Spleen (tissue), 11 donors: Measurements from ENCODE around the gene MKNK1. TPM values are rescaled to one million over a fixed set of nuclear protein-coding genes. Genes with fewer than 3 reads are reported as not detected.
A peak's percentile ranks its signal among the peaks of the same experiment; 100 is the strongest.

Experiments
- DNase-seq: peaks from one replicate; pipeline ENCODE4 v3.0.0-alpha.2; 2020
- H3K27ac ChIP-seq, 8 donors: fragments of 200-600 bp; sonication (generic) in 7 of 8; 1 replicate in 4 of 8; 2 replicates in 4 of 8; pipeline versions ENCODE4 v1.5.0 to v1.8.0; 2016 to 2021; ENCODE audit warnings: inconsistent platforms in 4 of 8, mild to moderate bottlenecking in 4 of 8, moderate library complexity in 1 of 8
- H3K27me3 ChIP-seq, 7 donors: fragments of 200-600 bp; sonication (generic) in 6 of 7; replicated peaks in 1 of 7; 1 replicate in 4 of 7; 2 replicates in 3 of 7; pipeline versions ENCODE4 v1.5.0 to v1.8.0; 2016 to 2021; ENCODE audit warnings: inconsistent platforms in 3 of 7, mild to moderate bottlenecking in 1 of 7
- H3K36me3 ChIP-seq, 6 donors: fragments of 200-600 bp; sonication (generic) in 5 of 6; 1 replicate in 4 of 6; 2 replicates in 2 of 6; pipeline versions ENCODE4 v1.5.0 to v1.8.0; 2016 to 2021; ENCODE audit warnings: inconsistent platforms in 2 of 6
- H3K4me1 ChIP-seq, 6 donors: fragments of 200-600 bp; sonication (generic) in 5 of 6; 1 replicate in 3 of 6; 2 replicates in 3 of 6; pipeline versions ENCODE4 v1.5.0 to v1.8.0; 2016 to 2021; ENCODE audit warnings: inconsistent platforms in 3 of 6
- H3K4me3 ChIP-seq, 8 donors: fragments of 200-600 bp; sonication (generic) in 7 of 8; 1 replicate in 4 of 8; 2 replicates in 4 of 8; pipeline versions ENCODE4 v1.5.0 to v1.8.0; 2016 to 2021; ENCODE audit warnings: inconsistent platforms in 4 of 8, mild to moderate bottlenecking in 4 of 8, moderate library complexity in 2 of 8
- H3K9me3 ChIP-seq, 8 donors: fragments of 200-600 bp; sonication (generic) in 7 of 8; 1 replicate in 4 of 8; 2 replicates in 4 of 8; pipeline versions ENCODE4 v1.5.0 to v1.8.0; 2016 to 2021; ENCODE audit warnings: inconsistent platforms in 4 of 8
- POLR2A ChIP-seq, 3 donors: fragments of 450-650 bp; IDR thresholded peaks; one replicate each; pipeline ENCODE4 v1.5.1; 2017; ENCODE audit warnings: antibody characterized with exemption in 3 of 3, mild to moderate bottlenecking in 1 of 3
- POLR2AphosphoS5 ChIP-seq, 3 donors: sonication (generic); formaldehyde crosslinking; IDR thresholded peaks; one replicate each; pipeline ENCODE4 v1.5.1; 2017; ENCODE audit warnings: antibody characterized with exemption in 3 of 3
- WGBS, 5 donors: extraction: QIAGEN DNeasy Blood & Tissue Kit in 3 of 5; methylation state at CpG; one replicate each; pipeline versions ENCODE4 v1.1.5 to v1.1.7; 2013 to 2018; 5-methylcytosine and 5-hydroxymethylcytosine counted together
- intact Hi-C: fragments of 100-400 bp; cut with DNase I; formaldehyde crosslinking; loops from one replicate; pipeline ENCODE4 v1.15.0; 2023; ENCODE audit warnings: low total_unique reads
- polyA plus RNA-seq, 3 donors: library from polyadenylated mRNA; stranded (reverse); fragments of 200-250 nt; gene quantifications; one replicate each; pipeline ENCODE4 v1.2.1, GENCODE V29; 2013
- total RNA-seq, 7 donors: library from RNA; depleted of rRNA in 3 of 7; stranded (reverse); fragments of >200 nt in 3 of 7; fragmentation: NEBNext Ultra II Directional in 4 of 7; extraction: Animal tissue kit (Norgen Biotek cat#: 25700) in 4 of 7; gene quantifications; one replicate each; pipeline versions ENCODE4 v1.1.0 to v1.2.1, GENCODE V29; 2016 to 2021
- TF ChIP-seq, protein P1 (sequence below), 11 experiments: fragments of 200-600 bp in 7 of 11; fragments of 450-650 bp in 4 of 11; sonication (generic) in 4 of 11; IDR thresholded peaks in 8 of 11; conservative IDR thresholded peaks in 3 of 11; 1 replicate in 7 of 11; 2 replicates in 4 of 11; pipeline versions ENCODE4 v1.4.0 to v1.8.0; 2016 to 2021; ENCODE audit warnings: antibody characterized with exemption in 11 of 11, inconsistent platforms in 4 of 11, mild to moderate bottlenecking in 1 of 11
- donor health status: healthy with polysubstance abuse.
- donor health status: DM: no; HTN: no; CAD: no; lungs with moderate emphysema.
- donor health status: DM: no; HTN: no; CAD: no.
- donor health status: Bipolar disorder and iron deficiency.
- donor health status: healthy.
- donor health status: DM: no; HTN: no; CAD: no.
- donor health status: DM: yes; HTN: yes; CAD: no.

Gene MKNK1
- total and polyA plus RNA-seq, 10 donors: 19.2 to 169 (median 91.1) TPM

DNA sequence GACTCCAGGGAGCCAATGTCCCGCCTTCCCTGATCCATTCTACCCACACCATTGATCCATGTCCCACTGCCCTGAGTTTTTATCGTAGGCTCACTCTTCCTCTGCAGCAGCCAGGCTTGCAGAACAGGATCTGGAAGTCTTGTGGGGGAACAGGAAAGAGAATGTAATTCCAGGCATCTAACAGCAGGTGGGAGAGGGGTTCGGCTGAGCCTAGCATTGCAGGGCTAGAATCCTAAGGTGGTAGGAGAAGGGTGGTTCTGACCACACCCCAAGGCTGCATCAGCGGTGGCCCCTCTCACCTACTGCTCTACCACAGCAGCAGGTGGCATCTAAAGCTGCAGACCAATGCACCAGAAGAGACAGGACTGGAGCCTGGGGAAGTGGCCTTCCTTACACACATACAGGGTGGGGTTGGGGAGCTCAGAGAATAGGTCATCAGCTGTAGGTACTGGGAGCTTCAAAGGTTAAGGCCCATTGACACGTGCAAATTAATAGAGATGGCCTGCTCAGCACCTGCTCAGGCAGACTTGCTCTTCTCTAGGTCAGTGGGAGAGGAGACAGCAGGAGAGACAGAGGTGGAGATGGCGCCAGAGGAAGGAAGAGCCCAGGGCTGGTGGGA lies 73.2 kb downstream of the MKNK1 start:
- Histone ChIP-seq H3K9me3 (no peaks in the 10 kb centered on the region), H3K27me3 (peaks cover 0 to 96% (median 17%) of the 10 kb centered on the region in 7 donors), H3K4me1 (peaks cover 0 to 19% (median 10%) of the 10 kb centered on the region in 6 donors), H3K4me3 (no peak overlapping the region), H3K27ac (no peak overlapping the region), H3K36me3 (no peaks in the 10 kb centered on the region)
- intact Hi-C loops: no loop called here
- DNase-seq: no peak
- WGBS, 5 donors: 57 to 64% (median 62%) methylated on average over 6 of the region's 6 CpGs
- TF ChIP-seq POLR2AphosphoS5 (IDR thresholded peaks at IDR 0.05) (no peak), POLR2A (IDR thresholded peaks at IDR 0.05) (no peak)
- TF ChIP-seq, protein P1, sequence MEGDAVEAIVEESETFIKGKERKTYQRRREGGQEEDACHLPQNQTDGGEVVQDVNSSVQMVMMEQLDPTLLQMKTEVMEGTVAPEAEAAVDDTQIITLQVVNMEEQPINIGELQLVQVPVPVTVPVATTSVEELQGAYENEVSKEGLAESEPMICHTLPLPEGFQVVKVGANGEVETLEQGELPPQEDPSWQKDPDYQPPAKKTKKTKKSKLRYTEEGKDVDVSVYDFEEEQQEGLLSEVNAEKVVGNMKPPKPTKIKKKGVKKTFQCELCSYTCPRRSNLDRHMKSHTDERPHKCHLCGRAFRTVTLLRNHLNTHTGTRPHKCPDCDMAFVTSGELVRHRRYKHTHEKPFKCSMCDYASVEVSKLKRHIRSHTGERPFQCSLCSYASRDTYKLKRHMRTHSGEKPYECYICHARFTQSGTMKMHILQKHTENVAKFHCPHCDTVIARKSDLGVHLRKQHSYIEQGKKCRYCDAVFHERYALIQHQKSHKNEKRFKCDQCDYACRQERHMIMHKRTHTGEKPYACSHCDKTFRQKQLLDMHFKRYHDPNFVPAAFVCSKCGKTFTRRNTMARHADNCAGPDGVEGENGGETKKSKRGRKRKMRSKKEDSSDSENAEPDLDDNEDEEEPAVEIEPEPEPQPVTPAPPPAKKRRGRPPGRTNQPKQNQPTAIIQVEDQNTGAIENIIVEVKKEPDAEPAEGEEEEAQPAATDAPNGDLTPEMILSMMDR (IDR thresholded peaks at IDR 0.05 in 8 of 11, conservative IDR thresholded peaks at IDR 0.05 in 3 of 11): no peak

DNA sequence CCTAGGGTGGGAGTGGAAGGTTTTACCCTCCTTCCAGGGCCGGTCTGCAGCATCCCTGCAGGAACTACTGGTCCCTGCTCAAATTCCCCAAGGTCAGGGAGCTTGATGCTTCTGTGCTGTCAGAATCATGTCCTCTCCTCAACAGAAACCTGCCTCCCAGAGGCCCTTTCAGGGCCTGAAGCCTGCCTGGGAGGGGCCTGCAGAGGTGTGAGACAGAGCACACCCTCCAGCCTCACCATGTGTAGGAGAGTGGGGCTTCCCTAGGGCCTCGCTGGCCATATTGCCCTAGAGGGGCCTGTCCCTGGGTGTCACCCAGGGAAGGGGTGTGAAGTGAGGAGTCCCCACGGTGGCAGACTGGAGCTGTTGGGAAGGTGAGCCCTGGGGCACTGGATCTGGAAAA lies 73.8 kb downstream of the MKNK1 start:
- Histone ChIP-seq H3K9me3 (no peaks in the 10 kb centered on the region), H3K4me3 (no peak overlapping the region), H3K4me1 (peaks cover 0 to 19% (median 10%) of the 10 kb centered on the region in 6 donors), H3K27ac (no peak overlapping the region), H3K36me3 (no peaks in the 10 kb centered on the region), H3K27me3 (peaks cover 0 to 96% (median 18%) of the 10 kb centered on the region in 7 donors)
- intact Hi-C loops: no loop called here
- WGBS, 5 donors: 38 to 65% (median 63%) methylated on average over 1 to 3 of the region's 3 CpGs
- TF ChIP-seq POLR2AphosphoS5 (IDR thresholded peaks at IDR 0.05): no peak
- TF ChIP-seq POLR2A (IDR thresholded peaks at IDR 0.05): no peak
- TF ChIP-seq, protein P1 (IDR thresholded peaks at IDR 0.05 in 8 of 11, conservative IDR thresholded peaks at IDR 0.05 in 3 of 11): no peak
- no peak for DNase-seq

DNA sequence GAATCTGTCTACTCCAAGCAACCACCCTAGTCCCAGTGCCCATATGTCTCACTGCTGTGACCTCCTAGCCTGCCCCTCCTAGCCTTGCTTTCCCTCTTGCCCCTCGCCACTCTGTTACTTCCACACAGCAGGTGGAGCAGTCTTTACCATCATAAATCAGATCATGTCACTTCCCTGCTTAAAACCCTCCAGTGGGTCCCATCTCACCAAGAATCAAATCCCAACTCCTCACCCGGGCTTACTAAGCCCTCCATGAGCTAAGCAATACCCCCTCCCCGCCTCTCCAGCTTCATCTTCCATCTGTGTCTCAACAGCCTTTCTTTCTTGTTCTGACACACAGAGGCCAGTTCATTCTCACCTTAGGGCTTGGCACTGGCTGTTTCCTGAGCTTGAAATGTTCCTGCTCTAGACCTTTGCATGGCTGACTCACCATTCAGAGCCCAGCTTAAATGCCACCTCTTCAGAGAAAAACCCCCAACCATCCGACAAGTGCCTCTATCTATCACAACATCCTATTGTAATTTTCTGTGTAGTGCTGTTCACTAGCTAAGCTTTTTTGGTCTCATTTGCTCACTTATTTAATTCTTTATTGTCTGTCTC lies 74.9 kb downstream of the MKNK1 start:
- no peak overlapping the region for H3K4me3 ChIP-seq
- H3K27me3 ChIP-seq: peaks cover 0 to 98% (median 18%) of the 10 kb centered on the region in 7 donors
- H3K9me3 ChIP-seq: no peaks in the 10 kb centered on the region
- no peak for TF ChIP-seq POLR2AphosphoS5 (IDR thresholded peaks at IDR 0.05)
- TF ChIP-seq POLR2A (IDR thresholded peaks at IDR 0.05): no peak
- TF ChIP-seq, protein P1 (IDR thresholded peaks at IDR 0.05 in 8 of 11, conservative IDR thresholded peaks at IDR 0.05 in 3 of 11): no peak
- H3K4me1 ChIP-seq: peaks cover 0 to 19% (median 10%) of the 10 kb centered on the region in 6 donors
- DNase-seq: no peak
- no peaks in the 10 kb centered on the region for H3K36me3 ChIP-seq
- H3K27ac ChIP-seq: no peak overlapping the region
- intact Hi-C loops: loop anchor here (2.0 to 5.0 kb wide), 2 partner anchors 84 to 198 kb away; no protein-coding TSS in a partner anchor
- 52 to 68% (median 67%) methylated on average over 4 of the region's 4 CpGs for WGBS, 5 donors

DNA sequence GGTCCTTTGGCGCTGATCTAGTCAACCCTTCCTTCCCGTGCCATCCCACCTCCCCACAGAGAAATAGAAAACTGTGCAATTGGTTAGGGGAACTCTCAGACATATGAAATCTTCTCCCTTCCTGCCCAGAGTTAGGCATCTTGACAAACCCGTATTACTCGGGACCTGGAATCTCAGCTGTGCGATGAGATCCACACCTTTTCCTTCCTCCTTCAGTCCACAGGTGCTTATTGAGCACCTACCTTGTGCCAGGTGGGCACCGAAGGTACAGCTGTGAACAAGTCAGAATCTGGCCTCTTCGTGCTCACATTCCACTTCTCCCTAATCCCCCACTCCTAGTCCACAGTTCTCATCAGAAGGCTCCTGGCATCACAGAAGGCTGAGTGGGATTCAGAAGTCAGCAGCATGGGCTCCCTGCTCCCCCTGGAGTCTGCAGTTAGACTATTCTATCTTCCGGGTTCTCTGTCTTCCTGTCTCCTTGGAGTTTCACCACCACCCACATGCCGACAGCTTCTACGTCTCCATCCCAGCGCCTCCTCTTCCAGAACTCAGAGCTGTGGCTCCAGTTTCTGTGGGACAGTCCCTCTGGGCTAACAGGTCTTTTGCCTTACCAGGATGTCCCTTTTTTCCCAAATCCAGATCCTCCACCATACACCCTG lies 75.6 kb downstream of the MKNK1 start:
- Histone ChIP-seq H3K36me3 (no peaks in the 10 kb centered on the region), H3K9me3 (no peaks in the 10 kb centered on the region), H3K27ac (no peak overlapping the region), H3K4me1 (peaks cover 0 to 14% (median 7%) of the 10 kb centered on the region in 6 donors), H3K4me3 (no peak overlapping the region), H3K27me3 (peaks cover 0 to 93% (median 16%) of the 10 kb centered on the region in 7 donors)
- TF ChIP-seq POLR2AphosphoS5 (IDR thresholded peaks at IDR 0.05): no peak
- TF ChIP-seq, protein P1 (IDR thresholded peaks at IDR 0.05 in 8 of 11, conservative IDR thresholded peaks at IDR 0.05 in 3 of 11): peak in 6 of 11 experiments; percentile 3 to 58 (median 20)
- intact Hi-C loops: loop anchor here (2.0 to 5.0 kb wide), 2 partner anchors 84 to 199 kb away; no protein-coding TSS in a partner anchor
- WGBS, 5 donors: 33 to 43% (median 35%) methylated on average over 11 of the region's 11 CpGs
- DNase-seq: no peak
